GM18873 (cell line): ENCODE results near the gene IFNA1.
A peak's percentile ranks its signal among the peaks of the same experiment; 100 is the strongest.
"Not testable (repeated sequence)": the region's sequence is repeated elsewhere in the genome, so short reads cannot be mapped to it uniquely, and the experiment has no call there.

Experiments
- ATAC-seq: cut with Tn5 transposase; IDR thresholded peaks from one replicate; pipeline ENCODE4 v1.9.1; 2021; ENCODE audit warnings: mild to moderate bottlenecking, moderate library complexity, moderate number of reproducible peaks; ENCODE audit not compliant: unreplicated experiment, low FRiP score

The IFNA1 gene

DNA sequence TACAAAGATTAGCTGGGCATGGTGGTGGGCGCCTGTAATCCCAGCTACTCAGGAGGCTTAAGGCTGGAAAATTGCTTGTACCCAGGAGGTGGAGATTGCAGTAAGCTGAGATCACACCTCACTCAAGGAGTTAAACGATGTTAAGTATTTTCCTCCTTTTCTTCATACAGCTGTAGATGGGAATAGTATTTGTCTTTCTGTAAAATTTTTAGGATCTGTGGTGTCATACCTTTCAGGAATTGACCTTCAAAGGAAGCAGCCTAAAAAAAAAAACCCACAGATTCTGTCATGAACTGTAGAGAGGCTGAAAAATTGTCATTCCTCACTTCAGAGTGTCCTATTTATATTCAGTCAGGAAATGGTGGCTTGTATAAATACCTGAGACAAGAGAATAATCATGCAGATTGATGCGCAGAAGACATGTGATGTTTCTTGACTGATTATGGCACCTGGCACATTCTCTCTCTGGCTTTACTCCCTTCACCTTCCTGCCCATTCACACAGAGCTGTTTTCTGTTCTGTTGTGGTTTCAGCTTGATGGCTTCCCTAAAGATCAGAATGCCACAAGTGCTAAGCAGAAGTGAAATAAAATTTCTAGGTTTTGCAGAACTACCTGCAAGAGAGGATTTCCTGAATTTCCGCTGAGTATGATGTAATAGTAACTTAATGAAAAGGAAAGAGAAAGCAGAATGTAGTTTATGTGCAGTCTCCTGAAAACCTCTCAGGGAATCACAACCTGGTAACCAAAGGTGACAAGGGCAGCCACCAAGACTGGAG is 3.8 kb downstream of the IFNA1 start:
- peak; percentile 84 for ATAC-seq

DNA sequence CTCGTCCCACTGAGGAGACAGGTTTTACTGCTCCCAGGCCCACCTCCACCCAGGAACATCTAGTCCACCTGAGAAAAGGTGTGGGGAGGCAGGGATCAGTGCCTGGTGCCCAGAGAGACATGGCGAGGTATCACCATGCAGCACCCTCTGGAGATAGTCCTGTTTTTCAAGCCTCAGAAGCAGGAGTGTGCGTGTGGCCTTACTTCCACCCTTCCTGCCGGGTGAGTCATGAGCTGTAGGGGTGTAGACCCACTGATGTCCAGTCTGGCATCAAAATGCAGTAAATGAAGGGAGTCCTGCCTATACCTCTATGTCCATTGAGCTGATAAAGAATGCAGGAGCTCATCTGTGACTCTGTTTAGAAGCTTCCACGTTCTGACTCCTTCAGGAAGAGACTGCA is 9.1 kb downstream of the IFNA1 start:
- ATAC-seq = not testable (repeated sequence)

DNA sequence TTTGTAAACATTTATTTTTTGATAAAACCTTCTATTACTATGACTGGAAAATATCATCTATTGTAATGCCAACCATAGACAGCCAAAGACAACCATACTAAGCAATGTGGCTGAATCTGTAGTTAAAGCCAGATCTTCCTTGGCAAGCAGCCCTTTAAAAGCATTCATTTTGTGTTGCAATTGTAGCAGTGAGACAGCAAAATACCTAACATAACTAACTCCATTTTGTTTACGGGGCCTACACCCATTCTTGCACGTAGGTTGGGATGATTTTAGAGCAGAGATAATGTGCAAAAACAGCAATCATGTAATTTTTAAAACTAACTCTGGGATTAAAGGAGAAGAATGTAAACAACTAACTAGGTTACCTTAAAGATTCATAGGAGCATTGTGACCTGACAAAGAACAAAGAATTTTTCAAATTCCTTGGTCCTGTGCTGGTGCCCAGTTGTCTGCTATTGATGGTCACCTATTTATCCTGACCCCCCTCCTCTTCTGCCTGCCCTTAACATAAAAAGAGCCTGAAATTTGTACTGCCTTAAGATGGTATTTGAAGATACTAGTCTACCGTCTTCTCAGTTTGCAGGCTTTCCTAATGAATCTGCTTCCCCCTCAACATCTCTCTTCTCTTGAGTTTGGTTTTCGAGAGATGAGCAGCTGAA is 10.6 kb downstream of the IFNA1 start:
- no peak for ATAC-seq

DNA sequence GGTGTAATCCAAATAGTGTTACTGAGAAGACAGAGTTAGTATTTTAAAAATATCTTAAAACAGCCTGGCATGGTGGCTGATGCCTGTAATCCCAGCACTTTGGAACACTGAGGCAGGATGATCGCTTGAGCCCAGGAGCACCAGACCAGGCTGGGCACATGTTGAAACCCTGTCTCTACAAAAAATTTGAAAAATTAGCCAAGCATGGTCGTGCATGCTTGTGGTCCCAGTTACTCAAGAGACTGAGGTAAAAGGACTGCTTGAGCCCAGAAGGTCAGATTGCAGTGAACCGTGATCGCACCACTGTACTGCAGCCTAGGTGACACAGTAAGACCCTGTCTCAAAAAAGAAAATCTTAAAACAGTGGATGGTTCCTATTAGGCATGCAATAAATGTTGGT is 12.4 kb downstream of the IFNA1 start:
- no peak for ATAC-seq

DNA sequence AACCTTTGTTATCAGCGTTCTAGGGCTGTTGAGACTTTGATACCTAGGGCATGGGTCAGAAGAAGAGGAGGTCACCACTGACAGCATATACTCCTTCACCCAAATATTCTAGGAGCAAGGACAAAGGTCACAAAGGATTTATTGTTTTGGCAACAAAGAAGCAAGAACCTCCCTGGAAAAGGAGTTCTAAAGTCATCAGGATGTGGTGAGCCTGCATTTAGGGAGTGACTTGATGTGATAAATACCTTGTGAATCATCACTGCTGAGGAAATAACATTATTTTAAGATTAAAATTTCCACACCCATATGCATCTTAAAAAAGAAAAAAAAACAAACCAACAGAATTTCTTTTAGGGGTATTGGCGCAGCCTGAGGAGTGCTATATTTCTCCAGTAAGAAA is 13.9 kb downstream of the IFNA1 start:
- ATAC-seq = no peak

DNA sequence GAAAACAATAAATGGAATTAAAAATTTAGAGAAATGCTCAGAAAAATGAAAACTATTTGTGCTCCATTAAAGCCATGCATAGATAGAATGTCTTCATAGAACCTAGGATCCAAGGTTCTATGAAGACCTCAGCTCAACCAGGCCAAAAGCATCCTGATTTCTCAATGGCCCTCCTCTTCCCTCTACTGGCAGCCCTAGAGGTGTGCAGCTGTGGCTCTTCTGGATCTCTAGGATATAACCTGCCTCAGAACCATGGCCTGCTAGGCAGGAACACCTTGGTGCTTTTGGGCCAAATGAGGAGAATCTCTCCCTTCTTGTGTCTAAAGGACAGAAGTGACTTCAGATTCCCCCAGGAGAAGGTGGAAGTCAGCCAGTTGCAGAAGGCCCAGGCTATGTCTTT is 15.1 kb downstream of the IFNA1 start:
- ATAC-seq = peak; percentile 77

DNA sequence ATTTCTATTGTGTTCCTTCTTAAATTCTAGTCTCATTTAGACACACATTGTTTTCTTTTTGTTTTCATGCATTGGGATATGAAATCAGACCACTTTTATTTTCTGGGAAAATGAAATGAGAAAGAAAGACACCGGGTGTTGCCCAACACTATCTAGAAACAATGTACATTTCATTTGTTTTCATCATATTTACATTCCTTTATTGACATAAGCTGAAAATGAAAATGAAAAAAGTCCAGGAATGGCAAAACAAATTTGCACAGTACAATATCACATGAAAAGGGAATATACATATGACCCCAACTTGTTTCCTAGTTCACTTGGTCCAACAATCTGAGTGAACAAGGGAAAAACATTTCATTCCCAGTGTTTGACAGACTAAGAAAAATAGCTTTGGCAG is 21.1 kb downstream of the IFNA1 start:
- no peak for ATAC-seq

DNA sequence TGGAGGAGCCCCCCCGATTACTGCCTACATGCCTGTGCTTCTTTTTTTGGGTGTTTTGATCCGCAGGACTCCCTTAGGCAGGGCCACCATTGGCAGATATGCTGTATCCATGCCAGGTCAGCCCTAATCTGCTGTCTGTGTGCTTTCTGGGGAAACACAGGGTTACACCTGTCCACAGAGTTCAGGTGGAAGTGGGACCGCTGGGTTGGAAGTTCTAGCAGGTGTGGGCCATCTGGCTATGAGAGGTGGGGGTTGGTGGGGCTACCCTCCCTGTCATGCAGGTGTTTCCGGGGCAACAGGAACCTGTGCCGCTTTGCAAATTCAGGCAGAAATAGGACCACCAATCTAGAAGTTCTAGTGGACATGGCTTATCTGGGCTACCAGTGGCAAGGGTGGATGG is 24.9 kb downstream of the IFNA1 start:
- ATAC-seq = no peak

DNA sequence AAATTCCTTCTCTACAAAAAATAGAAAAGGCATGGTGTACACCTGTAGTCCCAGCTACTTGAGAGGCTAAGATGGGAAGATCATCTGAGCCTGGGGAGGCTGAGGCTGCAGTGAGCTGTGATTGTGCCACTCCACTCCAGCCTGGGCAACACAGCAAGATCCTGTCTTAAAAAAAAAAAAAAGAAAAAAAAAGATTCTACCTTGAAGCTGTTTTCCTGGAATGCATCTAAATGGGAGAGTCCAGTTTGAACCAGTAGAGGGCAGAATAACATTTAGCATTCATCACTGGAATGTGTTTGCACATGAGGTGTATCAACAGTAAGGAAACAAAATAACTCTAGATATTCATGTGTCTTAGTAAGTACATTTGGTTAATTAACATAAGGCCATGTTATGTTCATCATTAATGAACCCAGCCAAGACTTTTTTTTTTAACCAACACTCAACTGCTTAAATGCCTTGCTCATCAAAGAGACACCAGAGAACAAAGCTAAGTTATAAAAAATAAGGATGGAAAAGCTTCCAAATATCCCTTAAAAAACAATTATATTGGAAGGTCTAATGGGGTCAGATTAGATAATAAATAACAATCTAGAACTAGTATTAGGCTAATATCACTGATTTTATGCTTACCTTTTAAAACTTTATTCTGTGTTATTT is 25.8 kb downstream of the IFNA1 start:
- no peak for ATAC-seq

DNA sequence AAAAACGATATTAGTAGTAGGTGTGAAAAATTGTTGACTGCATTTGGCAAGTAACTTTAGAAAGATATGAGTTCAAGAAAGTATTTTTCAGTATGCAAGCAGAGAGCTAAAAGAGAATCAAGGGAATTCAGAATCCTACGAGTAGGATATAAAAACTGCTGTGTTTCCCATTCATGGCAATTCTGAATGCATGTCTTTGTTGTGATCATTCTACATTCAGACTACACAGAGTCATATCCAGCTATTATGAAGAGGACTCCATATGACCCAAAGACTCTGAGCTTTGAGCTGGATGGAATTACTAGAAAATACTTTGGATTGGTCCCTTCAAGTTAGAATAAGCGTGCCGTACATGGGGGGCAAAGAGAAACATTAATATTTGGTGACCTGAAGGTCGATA is 29.9 kb downstream of the IFNA1 start:
- ATAC-seq = no peak

DNA sequence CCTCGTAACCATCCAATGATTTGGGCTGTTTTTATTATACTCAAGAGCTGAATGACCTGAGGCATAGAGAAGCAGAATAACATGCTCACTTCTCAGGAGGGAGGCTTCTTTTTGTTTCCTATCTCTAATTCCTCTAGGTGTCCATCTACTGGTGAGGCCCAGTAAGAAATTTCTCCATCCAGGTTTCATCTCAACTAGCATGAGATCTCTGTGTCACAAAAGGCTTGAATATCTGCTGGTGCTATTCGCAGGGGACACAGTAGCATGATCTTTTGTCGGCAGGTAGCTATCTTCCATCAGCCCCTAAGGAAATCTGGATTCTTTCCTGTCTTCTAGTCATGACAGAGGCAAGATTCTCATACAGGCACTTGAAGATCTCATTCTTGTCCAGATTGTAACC is 33.0 kb downstream of the IFNA1 start:
- ATAC-seq = no peak

DNA sequence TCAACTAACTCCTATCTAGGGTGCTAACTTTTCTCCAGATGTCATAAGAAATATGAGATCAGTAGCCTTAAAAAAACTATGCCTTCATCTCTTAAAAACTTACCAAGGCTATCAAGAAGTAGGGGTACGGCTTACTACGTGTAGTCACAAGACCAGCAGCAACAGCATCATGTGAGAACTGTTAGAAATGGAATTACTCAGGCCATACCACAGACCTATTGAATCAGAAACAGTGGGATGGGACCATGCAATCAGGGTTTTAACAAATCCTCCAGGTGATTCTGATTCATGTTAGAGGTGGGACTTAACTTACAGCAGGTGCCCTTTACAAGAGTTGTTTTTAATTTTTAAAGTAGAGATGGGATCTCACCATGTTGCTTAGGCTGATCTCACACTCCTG is 37.2 kb downstream of the IFNA1 start:
- ATAC-seq = no peak

DNA sequence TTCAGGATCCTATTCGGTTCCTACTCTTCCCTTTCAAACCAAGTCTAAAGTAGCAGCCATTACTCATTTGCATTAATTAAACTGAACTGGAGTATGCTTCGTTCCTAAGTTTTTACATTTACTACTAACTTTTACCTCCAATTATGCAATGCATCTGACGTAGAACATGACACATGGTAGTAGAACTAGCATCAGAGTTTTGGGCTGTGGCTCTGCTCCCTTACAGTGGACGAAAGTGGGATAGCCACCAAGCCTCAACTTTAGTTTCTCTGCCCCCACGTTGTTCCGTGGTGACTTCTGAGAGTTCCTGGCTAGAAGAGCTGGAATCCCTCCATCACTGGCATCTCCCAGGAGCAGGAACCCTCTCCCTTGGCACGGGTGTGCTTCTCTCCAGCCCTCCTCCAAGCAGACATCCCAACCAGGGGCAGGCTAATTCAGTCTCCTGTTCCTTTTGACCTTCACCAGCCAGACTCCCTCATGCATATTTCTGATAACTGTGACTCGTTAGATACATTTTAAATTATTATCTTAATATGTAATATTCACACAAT is 39.0 kb downstream of the IFNA1 start:
- no peak for ATAC-seq

DNA sequence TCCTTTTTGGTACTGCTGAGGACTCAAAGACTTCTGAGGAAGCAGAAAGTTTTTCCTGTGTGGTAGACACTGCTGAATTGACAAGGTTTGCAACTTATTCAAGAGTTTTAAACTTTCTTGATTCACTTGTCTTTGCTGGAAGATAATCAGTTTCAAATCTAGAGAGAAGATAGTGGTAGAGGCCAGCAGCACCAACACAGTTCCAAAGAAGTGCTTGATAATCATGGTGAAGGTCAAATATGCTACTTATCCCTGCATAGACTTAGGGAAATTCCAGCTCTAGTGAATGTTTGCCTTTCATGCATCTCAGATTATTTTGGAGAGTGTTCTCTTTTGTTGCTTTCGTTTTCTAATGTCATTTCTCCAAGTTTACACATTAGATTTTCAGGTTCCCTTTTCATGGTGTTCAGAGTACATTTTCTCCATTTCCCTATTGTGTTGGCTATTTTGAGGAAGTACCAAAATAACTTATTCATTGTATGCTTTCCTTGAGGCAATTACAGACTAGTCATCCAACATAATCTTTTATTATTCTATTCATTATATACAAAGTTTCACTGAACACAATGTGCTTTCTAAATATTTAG is 41.3 kb downstream of the IFNA1 start:
- ATAC-seq = no peak

DNA sequence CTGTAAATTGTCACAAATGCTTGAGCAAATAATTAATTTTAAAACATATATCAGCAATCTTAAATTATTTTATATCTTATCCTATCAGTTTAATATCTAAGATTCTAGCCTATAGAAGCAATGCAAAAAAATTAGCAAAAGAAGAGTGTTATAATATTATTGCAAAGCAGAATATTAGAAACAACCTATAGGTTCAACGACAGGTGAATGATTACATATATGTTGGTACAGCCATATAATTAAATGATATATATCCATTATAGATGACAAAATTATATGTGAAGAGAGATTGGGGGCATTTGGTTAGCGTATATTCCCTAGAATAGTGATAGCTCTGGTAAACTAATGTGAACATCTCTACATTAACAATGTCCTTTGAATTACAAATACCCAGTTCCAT is 42.0 kb downstream of the IFNA1 start, which contains the start of gene IFNE:
Gene IFNE (minus strand): TSS at position 101 of the 400 bp plus-strand sequence. CDS start 619 bp downstream, outside the sequence.
- no peak for ATAC-seq
